HG03378 (cell line): ENCODE measurements around the gene MAP3K7CL.
"Not testable (repeated sequence)": the region's sequence is repeated elsewhere in the genome, so short reads cannot be mapped to it uniquely, and the experiment has no call there.

Source experiments
- ATAC-seq: cut with Tn5 transposase; IDR thresholded peaks from one replicate; pipeline ENCODE4 v1.9.1; 2021; ENCODE audit warnings: mild to moderate bottlenecking, moderate library complexity; ENCODE audit not compliant: unreplicated experiment

Gene MAP3K7CL

GRCh38 chr21:29166323-29166722, 35.9 kb downstream of the MAP3K7CL start:
- no peak for ATAC-seq

- no peak for ATAC-seq
These were observed 36.4 kb downstream of the MAP3K7CL start for GRCh38 chr21:29166853-29167252.

DNA sequence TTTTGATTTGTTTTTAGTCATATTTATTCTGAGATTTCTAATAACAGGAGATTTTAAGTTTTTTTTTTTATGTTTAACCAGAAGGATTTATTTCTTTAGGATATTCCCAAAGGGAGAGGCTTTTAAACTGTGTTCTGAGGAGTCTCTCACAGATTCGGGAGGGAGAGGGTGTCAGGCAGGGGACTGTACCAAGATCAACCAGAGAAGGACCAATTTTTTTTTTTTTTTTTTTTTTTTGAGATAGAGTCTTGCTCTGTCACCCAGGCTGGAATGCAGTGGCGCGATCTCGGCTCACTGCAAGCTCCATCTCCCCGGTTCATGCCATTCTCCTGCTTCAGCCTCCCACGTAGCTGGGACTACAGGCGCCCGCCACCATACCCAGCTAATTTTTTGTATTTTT, 37.0 kb downstream of the MAP3K7CL start:
- ATAC-seq = not testable (repeated sequence)

DNA sequence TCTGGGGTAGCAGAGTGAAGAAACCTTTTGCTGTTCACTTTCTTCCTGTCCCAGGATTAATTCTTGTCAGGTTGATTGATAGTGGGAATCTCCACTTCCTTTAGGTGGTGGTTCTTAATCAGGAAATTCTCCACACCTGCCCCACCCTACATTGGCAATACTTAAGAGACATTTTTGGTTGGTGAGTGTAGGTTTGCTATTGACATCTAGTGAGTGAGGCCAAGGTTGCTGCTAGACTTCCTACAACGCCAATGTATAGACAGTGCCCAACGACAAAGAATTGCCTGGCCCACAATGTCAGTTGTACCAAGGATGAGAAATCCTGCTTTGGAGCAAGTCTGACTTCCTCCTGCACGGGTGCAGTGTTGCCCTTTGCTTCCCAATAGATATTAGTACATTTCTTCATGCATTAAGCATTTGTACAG, 38.5 kb downstream of the MAP3K7CL start:
- ATAC-seq = no peak

GRCh38 chr21:29170944-29171343, 40.5 kb downstream of the MAP3K7CL start:
- no peak for ATAC-seq

GRCh38 chr21:29172282-29172681, 41.8 kb downstream of the MAP3K7CL start:
- ATAC-seq = no peak

GRCh38 chr21:29174607-29175013, 44.2 kb downstream of the MAP3K7CL start:
- ATAC-seq = no peak

DNA sequence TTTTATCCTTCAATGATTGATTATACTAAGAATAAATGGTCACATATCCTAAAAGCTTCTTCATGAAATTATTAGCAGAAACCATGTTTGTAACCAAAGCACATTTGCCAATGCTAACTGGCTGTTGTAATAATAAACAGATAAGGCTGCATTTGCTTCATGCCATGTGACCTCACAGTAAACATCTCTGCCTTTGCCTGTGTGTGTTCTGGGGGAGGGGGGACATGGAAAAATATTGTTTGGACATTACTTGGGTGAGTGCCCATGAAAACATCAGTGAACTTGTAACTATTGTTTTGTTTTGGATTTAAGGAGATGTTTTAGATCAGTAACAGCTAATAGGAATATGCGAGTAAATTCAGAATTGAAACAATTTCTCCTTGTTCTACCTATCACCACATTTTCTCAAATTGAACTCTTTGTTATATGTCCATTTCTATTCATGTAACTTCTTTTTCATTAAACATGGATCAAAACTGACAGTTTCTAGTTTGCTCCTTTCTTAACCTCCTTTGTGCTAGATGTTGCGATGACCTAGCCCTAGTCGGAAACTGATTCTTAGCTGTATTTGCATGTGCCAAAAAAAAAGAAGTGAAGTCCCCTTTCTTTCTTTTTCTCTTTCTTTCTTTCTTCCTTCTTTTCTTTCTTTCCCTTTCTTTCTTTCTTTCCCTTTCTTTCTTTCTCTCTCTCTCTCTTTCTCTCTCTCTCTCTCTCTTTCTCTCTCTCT, 45.1 kb downstream of the MAP3K7CL start:
- ATAC-seq = no peak

GRCh38 chr21:29176471-29177120, 46.2 kb downstream of the MAP3K7CL start:
- no peak for ATAC-seq

- ATAC-seq = no peak
These were observed 47.4 kb downstream of the MAP3K7CL start for GRCh38 chr21:29177800-29178199.

DNA sequence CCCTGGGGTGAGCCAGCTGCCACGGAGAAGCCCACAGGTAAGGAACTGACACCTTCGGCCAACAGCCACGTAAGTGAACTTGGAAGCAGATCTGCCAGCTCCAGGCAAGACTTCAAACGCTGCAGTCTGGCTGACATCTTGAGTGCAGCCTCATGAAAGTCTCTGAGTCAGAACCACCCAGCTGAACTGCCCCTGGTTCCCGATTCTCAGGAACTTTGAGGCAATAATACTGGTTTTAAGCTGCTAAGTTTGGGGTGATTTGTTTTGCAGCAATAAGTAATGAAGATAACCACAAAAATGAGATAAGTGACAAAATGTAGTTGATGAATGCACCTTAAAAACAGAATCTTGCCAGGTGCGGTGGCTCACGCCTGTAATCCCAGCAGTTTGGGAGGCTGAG, 48.5 kb downstream of the MAP3K7CL start:
- no peak for ATAC-seq

DNA sequence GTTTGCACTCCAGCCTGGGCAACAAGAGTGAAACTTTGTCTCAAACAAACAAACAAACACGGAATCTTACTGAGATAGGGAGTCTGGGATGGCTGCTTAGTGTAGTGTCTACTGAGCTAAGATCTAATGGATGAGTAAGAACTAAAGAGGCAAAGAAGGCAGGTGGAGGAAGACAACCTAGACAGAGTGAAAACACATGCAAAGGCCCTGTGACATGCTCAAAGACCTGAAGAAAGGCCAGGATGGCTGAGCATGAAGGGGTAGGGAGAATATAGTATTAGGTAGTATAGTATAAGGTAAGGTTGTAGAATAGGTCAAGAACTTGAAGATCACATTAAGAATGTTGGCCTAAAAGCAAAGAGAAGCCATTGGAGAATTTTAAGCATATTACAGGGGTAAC, 49.1 kb downstream of the MAP3K7CL start:
- ATAC-seq = no peak

- ATAC-seq = no peak
These were observed 51.5 kb downstream of the MAP3K7CL start for GRCh38 chr21:29181799-29182470.

DNA sequence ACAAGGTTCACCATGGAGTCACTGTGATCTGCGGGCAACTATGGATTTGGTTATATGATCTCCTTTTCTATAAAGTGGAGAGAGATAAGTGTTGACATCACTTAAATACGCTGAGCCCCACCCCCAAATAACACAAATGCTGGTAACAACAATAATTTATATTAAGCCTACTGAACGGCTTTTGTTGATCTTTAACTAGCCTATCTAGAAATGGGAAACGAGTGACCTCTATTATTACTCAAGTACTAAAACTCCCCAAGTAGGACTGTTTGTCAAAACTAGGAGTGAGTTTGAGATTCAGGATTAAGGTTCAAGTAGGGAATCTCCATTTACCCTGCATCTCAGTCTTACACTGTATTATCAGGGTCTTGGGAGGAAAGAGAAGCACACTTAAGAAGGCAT, 52.2 kb downstream of the MAP3K7CL start:
- ATAC-seq = no peak

DNA sequence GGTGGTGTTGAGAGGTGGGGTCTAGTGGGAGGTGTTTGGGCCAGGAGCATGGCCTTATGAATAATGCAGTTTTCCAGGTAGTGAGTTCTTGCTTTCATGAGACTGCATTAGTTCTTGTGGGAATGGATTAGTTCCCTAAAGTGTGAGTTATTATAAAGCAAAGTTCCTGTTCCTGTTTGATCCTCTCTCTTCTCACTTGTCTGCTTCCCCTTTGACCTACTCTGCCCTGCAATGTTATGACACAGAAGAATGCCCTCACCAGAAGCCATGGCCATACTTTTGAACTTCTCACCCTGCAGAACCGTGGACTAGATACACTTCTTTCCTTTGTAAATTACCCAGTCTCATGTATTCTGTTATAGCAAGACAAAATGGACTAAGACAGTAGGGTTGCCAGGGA, 53.6 kb downstream of the MAP3K7CL start:
- ATAC-seq = no peak

DNA sequence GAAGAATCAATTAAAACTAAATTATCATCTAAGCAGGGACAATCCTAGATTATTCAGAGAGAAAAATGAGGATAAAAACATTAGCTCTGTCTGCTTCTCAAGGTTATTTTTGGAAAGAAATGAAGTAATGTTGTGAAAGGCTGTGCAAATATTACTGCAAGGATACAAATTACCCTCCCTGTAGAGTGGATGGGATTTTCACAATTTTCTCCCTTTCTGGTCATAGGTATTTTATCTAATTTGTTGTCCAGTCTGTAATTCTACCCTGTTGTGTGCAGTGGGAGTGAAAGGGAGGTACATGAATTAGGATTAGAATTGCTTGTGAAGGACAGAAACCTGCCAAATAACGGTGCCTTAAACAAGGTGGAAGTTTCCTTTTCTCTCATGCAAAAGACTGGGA, 54.7 kb downstream of the MAP3K7CL start:
- ATAC-seq = no peak

DNA sequence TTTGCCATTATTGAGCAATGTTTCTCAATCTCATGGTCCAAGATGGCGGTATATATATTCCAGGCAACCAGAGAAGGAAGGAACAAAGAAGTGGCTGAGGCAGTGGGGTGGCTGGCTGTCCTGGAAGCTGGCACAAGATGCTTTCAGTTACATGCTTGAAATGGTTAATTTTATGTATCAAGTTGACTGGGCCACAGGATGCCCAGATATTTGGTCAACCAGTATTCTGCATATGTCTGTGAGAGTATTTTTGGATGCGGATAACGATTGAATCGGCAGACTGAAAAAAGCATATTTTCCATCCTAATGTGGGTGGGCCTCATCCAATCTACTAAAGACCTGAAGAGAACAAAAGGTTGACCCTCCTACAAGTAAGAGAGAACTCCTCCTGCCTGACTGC, 55.2 kb downstream of the MAP3K7CL start:
- no peak for ATAC-seq

DNA sequence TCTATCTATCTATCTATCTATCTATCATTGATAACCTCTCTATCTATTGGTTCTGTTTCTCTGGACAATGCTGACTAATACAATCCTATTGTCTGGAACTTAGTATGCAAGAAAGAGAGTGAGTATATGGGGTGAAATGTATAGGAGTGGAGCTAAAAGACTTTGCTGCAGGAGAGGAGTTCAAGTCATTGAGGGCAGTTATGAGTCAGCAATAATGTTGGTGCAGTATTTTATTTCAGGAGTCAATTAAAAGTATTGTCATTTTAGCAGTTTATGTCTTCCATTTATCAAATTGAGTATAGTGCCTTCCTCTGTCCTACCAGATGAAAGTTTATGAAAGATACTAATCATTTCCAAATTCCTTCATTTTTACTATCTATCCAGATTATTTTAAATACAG, 55.8 kb downstream of the MAP3K7CL start:
- no peak for ATAC-seq

DNA sequence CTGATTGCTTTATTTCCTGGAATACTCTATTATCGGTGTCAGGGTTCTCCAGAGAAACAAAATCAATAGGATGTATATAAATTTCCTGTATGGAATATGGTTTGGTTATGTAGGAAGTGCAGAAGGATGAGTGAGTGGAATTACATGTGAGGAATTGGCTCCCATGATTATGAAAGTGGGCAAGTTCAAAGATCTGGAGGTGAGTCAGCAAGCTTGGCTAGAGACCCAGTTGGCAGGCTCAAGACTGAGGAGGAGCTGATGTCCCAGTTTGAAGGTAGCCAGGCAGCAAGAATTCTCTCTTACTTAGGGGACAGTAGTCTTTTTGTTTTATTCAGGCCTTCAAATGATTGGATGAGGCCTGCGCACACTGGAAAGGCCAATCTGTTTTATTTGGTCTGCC, 57.5 kb downstream of the MAP3K7CL start:
- no peak for ATAC-seq

- ATAC-seq = no peak
These were observed 58.9 kb downstream of the MAP3K7CL start for GRCh38 chr21:29189353-29189752.

- ATAC-seq = no peak
These were observed 60.5 kb downstream of the MAP3K7CL start for GRCh38 chr21:29190923-29191331.

DNA sequence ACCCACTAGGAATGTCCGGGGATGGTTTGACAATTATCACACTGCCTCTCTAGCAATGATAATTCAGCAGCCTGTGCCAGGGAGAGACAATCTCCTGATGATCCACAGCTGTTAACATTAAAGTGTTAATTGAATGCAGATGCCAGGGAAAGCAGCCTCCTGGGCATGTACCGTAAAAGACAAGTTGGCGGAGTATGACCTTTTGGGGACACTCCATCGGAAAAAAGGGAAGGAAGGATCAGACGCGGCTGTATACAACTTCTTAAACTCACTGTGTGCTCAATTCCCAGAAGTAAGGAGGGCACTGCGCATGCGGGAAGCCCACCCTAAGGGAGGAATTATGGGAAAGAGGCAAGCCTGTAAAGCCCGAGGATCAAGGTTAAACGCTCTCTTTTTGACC, 62.6 kb downstream of the MAP3K7CL start:
- ATAC-seq = no peak
